Brain pericyte (primary cell): ENCODE data around the gene SELP.
"Not testable (repeated sequence)": the region's sequence is repeated elsewhere in the genome, so short reads cannot be mapped to it uniquely, and the experiment has no call there.

Source experiments
- DNase-seq: peaks from one replicate; pipeline ENCODE4 v3.0.0-alpha.2; 2012; ENCODE audit warnings: low read depth, low spot score

SELP gene

GRCh38 chr1:169630006-169630405, at the start of gene SELP:
Gene SELP, minus strand, starts transcription at chr1:169630124. Its CDS starts 50 bp downstream, at chr1:169630074.
- DNase-seq, result no peak

- DNase-seq, result no peak
Measured at GRCh38 chr1:169679692-169680091, 49.8 kb upstream of the SELP start.

GRCh38 chr1:169676001-169676400, 46.1 kb upstream of the SELP start:
- no peak for DNase-seq

DNA sequence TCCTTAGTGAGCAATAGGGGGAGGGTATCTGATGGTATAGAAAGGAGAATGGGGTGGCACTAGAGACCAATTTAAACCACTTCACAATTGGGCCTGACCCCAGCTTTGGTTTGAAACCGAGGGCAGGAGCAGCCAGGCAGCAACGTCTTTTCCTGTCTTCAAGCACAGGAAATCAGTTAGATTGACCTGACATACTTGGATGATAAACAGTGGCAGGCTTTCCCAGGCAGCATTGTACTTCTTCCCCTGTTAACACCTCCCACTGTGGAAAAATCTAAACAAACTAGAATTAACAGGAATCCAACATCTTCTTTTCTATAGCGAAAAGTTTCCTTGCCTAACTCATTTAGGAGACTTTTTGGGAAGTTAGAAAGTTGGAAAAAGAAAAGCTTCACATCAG, 40.9 kb upstream of the SELP start:
- DNase-seq, result no peak

DNA sequence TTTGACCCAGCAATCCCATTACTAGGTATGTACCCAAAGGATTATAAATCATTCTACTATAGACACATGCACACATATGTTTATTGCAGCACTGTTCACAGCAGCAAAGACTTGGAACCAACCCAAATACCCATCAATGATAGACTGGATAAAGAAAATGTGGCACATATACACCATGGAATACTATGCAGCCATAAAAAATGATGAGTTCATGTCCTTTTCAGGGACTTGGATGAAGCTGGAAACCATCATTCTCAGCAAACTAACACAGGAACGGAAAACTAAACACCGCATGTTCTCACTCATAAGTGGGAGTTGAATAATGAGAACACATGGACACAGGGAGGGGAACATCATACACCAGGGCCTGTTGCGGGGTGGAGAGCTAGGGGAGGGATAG, 40.3 kb upstream of the SELP start:
- DNase-seq, result not testable (repeated sequence)

DNA sequence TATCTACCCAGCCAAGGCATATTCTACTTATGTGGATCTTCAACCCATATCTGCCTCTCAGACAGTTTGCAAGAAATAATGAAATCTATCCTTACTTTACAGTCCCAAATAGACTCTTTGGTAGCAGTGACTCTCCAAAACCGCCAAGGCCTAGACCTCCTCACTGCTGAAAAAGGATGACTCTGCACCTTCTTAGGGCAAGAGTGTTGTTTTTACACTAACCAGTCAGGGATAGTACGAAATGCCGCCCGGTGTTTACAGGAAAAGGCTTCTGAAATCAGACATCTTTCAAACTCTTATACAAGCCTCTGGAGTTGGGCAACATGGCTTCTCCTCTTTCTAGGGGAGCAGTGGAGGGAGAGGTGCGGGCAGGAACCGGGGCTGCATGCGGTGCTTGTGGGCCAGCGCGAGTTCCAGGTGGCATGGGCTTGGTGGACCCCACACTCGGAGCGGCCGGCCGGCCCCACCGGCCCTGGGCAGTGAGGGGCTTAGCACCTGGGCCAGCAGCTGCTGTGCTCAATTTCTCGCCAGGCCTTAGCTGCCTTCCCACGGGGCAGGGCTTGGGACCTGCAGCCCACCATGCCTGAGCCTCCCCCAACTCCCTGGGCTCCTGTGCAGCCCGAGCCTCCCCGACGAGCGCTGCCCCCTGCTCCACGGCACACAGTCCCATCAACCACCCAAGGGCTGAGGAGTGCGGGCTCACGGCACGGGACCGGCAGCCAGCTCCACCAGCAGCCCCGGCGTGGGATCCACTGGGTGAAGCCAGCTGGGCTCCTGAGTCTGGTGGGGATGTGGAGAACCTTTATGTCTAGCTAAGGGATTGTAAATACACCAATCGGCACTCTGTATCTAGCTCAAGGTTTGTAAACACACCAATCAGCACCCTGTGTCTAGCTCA, 38.0 kb upstream of the SELP start:
- DNase-seq, result not testable (repeated sequence)

GRCh38 chr1:169667227-169667639, 37.3 kb upstream of the SELP start:
- not testable (repeated sequence) for DNase-seq

DNA sequence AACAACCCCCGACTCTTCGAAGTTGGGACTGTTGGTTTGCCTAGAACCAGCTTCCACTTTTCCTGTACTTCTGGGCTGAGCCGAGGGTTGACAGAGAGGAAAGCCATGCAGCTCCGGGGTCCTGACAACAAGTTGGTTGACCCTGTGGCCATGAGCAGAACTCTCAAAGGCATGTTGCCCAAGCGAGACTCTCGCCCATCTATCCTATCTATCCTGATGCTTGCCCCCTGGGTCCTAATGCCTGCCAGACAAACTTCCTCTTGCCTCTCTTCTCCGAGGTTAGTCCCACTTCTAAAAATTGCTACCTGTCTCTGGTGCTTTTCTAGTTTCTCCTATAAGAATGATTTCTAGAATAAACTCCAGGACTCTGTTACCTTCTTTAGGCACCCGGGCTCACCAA, 32.8 kb upstream of the SELP start:
- DNase-seq, result not testable (repeated sequence)

DNA sequence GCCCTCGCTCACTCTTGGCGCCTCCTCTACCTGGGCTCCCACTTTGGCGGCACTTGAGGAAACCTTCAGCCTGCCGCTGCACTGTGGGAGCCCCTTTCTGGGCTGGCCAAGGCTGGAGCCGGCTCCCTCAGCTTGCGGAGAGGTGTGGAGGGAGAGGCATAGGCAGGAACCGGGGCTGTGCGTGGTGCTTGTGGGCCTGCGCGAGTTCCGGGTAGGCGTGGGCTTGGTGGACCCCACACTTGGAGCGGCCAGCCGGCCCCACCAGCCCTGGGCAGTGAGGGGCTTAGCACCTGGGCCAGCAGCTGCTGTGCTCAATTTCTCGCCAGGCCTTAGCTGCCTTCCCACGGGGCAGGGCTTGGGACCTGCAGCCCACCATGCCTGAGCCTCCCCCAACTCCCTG, 31.1 kb upstream of the SELP start:
- DNase-seq, result not testable (repeated sequence)

GRCh38 chr1:169658777-169659176, 28.9 kb upstream of the SELP start:
- not testable (repeated sequence) for DNase-seq

- no peak for DNase-seq
Measured at GRCh38 chr1:169653873-169654272, 23.9 kb upstream of the SELP start.

GRCh38 chr1:169651035-169651434, 21.1 kb upstream of the SELP start:
- DNase-seq, result no peak

DNA sequence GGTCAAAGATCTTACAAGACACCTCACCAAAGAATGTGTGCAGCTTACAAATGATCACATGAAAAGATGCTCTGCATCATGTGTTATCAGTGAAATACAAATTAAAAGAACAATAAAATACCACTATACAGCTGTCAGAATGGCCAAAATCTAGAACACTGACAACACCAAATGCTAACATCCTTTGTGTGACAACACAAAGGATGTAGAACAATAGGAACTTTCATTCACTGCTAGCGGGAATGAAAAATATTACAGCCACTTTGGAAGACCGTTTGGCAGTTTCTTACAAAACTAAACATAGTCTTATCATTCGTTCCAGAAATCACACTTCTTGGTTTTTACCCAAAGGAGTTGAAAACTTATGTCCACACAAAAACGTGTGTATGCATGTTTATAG, 20.6 kb upstream of the SELP start:
- no peak for DNase-seq

GRCh38 chr1:169648709-169649108, 18.8 kb upstream of the SELP start:
- DNase-seq, result no peak

GRCh38 chr1:169648187-169648586, 18.3 kb upstream of the SELP start:
- DNase-seq, result no peak

GRCh38 chr1:169647512-169647911, 17.6 kb upstream of the SELP start:
- no peak for DNase-seq

- DNase-seq, result no peak
Measured at GRCh38 chr1:169644297-169644696, 14.4 kb upstream of the SELP start.

- DNase-seq, result no peak
Measured at GRCh38 chr1:169634877-169635276, 5.0 kb upstream of the SELP start.

- no peak for DNase-seq
Measured at GRCh38 chr1:169634145-169634544, 4.2 kb upstream of the SELP start.

- DNase-seq, result no peak
Measured at GRCh38 chr1:169631249-169631648, 1.3 kb upstream of the SELP start.

DNA sequence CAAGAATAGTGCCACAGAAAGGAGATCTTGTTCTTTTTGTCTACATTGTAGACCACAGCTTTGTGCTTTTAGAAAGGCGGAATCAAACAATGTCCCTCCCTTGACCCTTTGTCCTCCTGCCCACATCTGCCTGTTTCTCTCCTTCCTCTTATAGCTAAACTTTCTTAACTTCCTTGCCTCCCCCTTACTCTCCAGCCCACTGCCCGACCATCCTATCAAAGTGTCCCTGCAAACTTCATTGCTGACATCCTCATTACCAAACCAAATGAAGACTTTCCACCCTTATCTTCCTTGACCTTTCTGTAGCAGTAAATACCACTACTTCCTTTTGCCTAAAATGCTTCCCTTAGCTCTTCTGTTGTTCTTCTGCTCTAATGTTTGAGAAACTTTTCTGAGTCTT, 5.0 kb downstream of the SELP start:
- DNase-seq, result no peak

GRCh38 chr1:169624122-169624521, 5.8 kb downstream of the SELP start:
- no peak for DNase-seq

GRCh38 chr1:169623132-169623926, 6.6 kb downstream of the SELP start:
- no peak for DNase-seq
